HL-60 (cell line): ENCODE measurements around the gene CNNM1.

Experiments
- GABPA ChIP-seq: IDR thresholded peaks from 2 replicates; pipeline ENCODE4 v1.6.1; 2012; ENCODE audit warnings: low read depth
- POLR2AphosphoS5 ChIP-seq: IDR thresholded peaks from 2 replicates; pipeline ENCODE4 v1.6.1; 2012; ENCODE audit warnings: low read depth
- SPI1 ChIP-seq: IDR thresholded peaks from 2 replicates; pipeline ENCODE4 v1.6.1; 2012; ENCODE audit warnings: low read depth, mild to moderate bottlenecking, borderline replicate concordance
- TF ChIP-seq, protein P1 (sequence below): IDR thresholded peaks from one replicate; pipeline ENCODE4 v1.5.1; 2011; ENCODE audit warnings: low read length, control low read depth, inconsistent platforms; ENCODE audit not compliant: insufficient read depth
- TF ChIP-seq, protein P2 (sequence below): IDR thresholded peaks from 2 replicates; pipeline ENCODE4 v1.6.1; 2012; ENCODE audit warnings: low read depth; ENCODE audit not compliant: insufficient replicate concordance

DNA sequence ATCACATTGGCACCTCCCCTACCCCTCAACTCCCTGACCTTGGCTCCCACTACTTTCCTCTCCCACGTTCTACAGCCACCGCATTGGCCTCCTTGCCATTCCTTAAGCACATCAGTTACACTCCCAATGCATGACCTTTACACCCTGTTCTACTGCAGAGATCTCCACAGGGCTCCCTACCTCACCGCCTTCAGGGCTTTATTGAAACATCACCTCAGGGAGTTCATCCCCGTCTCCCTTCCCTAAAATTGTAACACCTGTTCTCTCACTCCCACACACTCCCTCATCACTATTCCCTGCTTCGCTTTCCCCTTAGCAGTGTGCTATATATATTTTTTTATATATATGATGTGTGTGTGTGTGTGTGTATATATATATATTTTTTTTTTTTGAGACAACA lies 18.5 kb downstream of the CNNM1 start:
- TF ChIP-seq, protein P1, sequence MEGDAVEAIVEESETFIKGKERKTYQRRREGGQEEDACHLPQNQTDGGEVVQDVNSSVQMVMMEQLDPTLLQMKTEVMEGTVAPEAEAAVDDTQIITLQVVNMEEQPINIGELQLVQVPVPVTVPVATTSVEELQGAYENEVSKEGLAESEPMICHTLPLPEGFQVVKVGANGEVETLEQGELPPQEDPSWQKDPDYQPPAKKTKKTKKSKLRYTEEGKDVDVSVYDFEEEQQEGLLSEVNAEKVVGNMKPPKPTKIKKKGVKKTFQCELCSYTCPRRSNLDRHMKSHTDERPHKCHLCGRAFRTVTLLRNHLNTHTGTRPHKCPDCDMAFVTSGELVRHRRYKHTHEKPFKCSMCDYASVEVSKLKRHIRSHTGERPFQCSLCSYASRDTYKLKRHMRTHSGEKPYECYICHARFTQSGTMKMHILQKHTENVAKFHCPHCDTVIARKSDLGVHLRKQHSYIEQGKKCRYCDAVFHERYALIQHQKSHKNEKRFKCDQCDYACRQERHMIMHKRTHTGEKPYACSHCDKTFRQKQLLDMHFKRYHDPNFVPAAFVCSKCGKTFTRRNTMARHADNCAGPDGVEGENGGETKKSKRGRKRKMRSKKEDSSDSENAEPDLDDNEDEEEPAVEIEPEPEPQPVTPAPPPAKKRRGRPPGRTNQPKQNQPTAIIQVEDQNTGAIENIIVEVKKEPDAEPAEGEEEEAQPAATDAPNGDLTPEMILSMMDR: no peak
- TF ChIP-seq, protein P2, sequence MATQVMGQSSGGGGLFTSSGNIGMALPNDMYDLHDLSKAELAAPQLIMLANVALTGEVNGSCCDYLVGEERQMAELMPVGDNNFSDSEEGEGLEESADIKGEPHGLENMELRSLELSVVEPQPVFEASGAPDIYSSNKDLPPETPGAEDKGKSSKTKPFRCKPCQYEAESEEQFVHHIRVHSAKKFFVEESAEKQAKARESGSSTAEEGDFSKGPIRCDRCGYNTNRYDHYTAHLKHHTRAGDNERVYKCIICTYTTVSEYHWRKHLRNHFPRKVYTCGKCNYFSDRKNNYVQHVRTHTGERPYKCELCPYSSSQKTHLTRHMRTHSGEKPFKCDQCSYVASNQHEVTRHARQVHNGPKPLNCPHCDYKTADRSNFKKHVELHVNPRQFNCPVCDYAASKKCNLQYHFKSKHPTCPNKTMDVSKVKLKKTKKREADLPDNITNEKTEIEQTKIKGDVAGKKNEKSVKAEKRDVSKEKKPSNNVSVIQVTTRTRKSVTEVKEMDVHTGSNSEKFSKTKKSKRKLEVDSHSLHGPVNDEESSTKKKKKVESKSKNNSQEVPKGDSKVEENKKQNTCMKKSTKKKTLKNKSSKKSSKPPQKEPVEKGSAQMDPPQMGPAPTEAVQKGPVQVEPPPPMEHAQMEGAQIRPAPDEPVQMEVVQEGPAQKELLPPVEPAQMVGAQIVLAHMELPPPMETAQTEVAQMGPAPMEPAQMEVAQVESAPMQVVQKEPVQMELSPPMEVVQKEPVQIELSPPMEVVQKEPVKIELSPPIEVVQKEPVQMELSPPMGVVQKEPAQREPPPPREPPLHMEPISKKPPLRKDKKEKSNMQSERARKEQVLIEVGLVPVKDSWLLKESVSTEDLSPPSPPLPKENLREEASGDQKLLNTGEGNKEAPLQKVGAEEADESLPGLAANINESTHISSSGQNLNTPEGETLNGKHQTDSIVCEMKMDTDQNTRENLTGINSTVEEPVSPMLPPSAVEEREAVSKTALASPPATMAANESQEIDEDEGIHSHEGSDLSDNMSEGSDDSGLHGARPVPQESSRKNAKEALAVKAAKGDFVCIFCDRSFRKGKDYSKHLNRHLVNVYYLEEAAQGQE: no peak
- TF ChIP-seq GABPA: no peak
- TF ChIP-seq POLR2AphosphoS5: no peak
- TF ChIP-seq SPI1: no peak
